HG03159 (cell line): ENCODE results near the gene COL20A1.
"Not testable (repeated sequence)": the region's sequence is repeated elsewhere in the genome, so short reads cannot be mapped to it uniquely, and the experiment has no call there.

ENCODE experiments used
- ATAC-seq: cut with Tn5 transposase; IDR thresholded peaks from one replicate; pipeline ENCODE4 v1.9.1; 2021; ENCODE audit warnings: mild to moderate bottlenecking, moderate library complexity; ENCODE audit not compliant: unreplicated experiment

COL20A1 gene

DNA sequence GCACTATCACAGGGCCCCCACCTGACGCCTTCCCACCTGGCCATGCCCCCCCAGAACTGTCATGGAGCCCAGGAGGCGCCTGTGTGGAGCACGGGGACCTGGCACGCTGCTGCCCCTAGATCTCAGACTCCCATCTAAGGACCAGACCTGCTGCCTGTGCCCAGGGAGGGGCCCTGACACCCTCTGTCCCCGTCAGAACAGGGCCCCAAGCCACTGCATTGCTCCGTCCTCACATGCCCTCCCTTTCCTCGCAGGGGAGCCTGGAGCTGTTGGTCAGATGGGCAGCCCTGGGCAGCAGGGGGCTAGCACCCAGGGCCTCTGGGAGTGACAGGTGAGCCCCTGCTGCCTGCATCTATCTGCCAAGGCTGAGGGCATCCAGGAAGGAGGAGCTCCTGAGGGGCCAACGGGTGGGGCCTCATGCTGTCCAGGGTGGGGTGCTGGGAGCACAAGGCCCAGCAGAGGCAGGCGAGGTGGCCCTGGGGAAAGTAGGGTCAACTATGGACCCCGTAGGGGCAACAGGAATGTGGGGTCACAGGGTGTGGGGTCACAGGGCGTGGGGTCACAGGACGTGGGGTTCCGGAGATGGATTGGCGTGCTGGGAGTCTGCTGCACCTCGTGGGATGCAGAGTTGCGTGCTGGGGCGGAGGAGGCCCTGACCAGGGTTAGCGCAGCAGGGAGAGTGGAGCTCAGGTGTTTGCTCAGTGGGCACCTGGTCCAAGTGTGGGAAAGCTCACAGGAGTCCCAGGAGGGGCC lies 36.5 kb downstream of the COL20A1 start:
- ATAC-seq, result no peak

DNA sequence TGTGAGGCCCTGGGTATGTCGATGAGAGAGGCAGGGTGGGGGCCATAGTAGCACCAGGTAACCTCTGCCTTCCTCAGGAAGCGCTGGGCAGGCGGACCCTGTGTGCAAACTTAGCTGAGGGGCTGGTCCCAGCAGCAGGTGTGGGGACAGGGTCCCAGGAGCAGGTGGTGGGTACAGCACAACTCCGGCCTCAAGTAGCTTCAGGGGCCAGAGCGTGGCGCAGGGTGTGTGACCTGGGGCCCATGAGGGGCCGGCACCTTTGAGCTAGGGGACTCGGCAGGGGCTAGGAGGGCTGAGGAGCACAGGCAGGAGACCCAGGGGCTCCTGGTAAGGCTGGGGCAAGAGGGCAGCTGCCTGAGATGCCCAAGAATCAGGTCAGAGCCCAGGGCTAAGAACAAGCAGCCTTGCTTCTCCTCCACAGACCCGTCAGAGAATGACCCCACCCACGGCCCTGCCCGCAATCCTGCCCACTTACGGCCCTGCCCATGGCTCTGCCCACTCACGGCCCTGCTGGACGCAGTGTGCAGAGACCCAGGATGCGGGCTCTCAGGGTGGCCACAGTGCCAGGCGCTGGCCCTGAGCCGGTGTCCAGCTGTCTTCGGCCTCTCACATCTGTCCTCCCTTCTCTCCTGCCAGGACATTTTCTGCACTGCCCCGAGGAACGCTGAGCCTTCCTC lies 37.2 kb downstream of the COL20A1 start:
- ATAC-seq, result no peak

DNA sequence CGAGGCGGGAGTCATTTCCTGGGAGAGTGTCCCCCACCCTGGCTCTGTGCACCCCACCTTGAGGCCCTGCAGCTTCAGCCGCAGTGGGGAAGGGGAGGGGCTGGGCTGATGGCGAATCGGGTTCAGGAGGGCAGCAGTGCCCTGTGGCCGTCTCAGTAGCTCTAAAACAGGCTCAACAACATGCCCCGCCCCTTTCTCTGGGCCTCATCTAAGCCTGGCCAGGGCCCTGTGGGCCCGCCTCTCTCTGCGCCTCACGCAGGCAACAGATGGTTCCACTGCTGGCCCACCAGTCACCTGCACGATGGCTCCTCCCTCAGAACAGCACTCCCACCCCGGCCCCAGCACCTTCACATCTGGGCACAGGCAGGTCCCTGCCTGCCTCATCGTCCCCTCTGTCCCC lies 38.0 kb downstream of the COL20A1 start:
- no peak for ATAC-seq

DNA sequence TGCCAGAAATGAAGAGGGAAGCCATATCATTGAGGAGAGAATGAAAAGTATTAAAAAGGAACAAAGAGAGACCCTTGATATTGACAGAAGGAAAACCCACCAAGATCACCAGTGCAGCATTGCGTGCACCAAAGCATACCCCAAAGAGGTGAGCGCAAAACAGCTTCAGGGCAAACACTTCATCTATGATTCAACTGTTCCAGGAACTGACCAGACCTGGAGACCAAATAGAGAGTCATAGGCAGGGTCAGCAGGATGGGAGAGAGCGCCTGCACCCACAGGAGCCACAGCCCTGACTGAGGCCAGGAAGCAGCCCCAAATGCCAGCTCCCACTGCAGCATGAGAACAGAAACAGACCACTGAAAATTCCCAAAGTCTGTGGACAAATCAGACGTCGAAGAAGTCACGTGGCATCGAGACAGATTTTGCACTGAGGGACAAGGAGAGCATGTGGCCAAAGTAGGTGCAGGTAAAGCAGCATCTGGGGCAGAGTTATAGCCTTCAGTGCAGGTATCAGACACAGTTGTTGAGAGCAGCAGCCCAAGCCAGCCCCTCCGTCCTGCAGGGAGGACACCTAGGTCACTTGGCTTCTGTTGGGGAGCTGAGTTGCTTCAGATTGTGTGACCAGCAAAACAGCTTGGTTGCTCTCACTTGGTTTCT lies 38.9 kb downstream of the COL20A1 start:
- ATAC-seq, result no peak

DNA sequence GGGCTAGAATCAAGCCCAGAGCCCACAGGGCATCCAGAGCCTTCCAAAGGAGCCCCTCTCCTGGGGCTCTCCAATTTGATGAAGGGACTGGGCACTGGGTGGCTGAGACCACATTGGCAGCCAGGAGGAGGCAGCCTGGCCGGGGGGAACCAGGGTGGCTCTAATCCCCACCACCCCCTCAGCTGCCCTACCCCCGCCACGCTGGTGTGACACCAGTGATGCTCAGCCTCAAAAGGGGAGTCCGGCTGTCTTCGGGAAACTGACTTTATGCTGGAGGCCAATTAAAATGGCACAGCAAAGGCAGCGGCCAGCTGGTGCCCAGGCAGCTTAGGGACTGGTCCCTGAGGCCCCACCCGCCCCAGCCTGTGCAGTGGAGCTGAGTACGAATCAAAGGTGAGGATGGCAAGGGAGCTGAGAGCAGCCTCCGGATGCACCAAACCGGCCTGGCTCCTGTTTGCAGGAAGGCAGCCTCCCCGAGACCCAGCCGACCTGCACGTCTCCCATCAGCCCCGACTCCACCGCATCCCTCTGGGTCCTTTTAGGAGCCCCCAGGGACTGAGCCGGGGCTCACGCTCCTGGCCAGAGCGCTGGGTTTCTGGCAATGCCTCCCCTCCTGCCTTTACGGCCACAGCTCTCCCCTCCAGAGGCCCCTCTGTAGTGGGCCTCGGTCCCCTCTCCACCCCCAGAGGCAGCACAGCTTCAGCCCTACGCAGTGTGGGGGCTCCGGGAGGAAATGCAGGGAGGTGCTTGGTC lies 39.7 kb downstream of the COL20A1 start:
- no peak for ATAC-seq

DNA sequence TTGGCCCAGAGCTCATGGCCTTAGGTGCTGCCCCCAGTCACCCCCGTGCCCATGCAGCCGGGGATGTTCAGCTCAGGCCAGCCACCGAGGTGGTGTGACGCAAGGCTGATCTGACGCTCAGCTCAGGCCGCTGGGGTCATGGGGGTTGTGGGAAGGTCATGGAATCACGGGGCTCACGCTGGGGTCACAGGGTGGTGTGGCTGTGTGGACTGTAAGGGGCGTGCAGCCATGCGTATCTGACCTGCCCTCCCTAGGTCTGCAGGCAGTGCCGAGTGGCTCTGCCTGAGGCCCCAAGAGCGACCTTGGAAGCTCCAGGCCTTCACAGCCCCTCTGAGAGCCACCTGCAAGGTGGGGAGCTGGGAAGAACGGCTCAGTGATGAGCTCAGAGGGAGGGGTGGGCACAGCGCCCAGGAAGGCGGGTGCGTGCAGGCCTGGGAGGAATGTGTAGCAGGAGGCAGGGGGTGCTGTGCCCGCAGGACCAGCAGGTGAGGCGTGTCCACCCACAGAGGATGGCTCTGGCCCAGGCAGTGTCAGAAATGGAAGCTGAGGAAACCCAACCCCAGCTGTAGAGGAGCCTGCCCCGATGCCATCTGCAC lies 40.4 kb downstream of the COL20A1 start:
- no peak for ATAC-seq

DNA sequence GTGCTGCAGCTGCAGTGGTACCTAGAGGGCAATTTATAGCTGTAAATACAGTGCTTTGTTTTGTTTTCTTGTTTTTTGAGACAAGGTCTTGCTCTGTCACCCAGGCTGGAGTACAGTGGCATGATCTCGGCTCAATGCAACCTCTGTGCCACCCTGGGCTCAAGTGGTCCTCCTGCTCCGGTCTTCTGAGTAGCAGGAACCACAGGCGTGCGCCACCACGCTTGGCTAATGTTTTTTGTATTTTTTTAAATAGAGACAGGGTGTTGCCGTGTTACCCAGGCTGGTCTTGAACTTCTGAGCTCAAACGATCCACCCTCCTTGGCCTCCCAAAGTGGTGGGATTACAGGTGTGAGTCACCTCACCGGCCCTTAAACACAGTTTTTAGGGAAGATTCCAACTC lies 41.4 kb downstream of the COL20A1 start:
- no peak for ATAC-seq

DNA sequence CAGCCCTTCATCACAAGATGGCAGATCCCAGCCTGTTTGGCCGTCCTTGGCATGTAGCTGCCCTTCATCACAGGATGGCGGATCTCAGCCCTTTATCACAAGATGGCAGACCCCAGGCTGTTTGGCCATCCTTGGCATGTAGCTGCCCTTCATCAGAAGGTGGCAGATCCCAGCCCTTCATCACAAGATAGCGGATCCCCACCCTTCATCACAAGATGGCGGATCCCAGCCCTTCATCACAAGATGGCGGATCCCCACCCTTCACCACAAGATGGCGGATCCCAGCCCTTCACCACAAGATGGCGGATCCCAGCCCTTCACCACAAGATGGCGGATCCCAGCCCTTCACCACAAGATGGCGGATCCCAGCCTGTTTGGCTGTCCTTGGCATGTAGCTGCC lies 42.1 kb downstream of the COL20A1 start:
- ATAC-seq, result not testable (repeated sequence)

DNA sequence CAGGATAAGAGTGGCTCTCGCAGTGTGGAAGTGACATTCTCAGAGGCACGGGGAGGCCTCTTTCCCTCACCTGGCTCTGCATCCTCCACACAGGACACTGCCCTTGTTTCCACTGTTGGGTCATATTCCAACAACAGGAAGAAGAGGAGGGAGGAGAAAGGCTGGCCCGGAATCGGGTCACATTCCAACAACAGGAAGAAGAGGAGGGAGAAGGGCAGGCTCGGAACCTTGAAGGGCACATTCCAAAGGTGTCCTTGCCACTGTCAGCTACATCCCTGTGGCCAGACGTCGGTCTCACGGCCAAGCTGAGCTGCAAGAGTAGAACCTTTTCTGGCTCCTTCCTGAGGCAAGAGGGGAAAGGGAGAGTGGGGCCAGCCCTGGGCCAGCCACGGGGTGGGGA lies 42.7 kb downstream of the COL20A1 start:
- no peak for ATAC-seq

DNA sequence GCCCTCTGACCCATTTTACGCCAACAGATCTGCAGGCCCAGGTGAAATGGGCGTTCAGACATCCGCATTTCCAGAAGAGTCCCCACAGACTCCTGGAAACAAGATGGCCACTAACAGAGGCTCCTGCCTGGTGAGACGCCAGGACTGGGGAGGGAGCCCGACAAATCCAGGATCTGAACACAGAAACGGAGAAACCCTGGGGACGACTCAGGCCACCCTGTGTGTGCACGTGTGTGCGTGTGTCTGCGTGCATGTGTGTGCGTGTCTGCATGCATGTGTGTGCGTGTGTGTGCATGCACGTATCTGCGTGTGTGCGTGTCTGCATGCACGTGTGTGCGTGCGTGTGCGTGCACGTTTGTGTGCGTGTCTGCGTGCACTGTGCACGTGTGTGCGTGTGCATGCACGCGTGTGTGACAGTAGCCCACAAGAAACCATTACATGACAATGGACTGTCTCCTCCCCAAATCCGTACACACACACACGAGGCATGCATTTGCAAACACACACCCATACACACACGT lies 43.3 kb downstream of the COL20A1 start:
- no peak for ATAC-seq

DNA sequence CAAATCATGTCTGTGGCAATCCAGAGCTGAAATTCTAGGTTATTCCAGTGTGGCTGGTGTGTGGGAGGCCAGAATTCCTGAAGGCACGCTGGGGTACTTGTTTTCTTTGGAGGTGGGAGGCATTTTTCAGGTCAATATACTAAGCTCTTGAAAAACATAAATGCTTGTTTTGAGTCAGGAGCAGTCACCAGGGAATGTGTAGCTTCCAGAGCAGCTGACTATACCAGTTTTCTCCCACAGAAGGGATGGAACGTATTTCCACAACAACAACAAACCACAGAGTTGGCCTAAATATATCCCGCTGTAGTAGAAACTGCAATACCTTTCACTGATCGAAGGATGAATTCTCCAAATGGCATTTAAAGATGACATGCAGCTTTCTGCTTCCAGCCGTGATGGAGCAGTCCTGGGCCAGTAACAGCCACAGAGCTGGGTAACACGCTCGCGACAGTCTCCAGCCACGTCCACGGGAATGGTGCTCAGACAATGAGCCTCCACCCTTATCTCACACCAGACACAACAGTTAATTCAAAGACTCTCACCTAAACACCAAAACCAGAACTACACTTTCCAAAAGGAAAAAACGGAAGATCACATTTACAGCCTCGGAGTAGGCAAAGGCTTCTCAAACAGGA lies 44.9 kb downstream of the COL20A1 start:
- ATAC-seq, result no peak

DNA sequence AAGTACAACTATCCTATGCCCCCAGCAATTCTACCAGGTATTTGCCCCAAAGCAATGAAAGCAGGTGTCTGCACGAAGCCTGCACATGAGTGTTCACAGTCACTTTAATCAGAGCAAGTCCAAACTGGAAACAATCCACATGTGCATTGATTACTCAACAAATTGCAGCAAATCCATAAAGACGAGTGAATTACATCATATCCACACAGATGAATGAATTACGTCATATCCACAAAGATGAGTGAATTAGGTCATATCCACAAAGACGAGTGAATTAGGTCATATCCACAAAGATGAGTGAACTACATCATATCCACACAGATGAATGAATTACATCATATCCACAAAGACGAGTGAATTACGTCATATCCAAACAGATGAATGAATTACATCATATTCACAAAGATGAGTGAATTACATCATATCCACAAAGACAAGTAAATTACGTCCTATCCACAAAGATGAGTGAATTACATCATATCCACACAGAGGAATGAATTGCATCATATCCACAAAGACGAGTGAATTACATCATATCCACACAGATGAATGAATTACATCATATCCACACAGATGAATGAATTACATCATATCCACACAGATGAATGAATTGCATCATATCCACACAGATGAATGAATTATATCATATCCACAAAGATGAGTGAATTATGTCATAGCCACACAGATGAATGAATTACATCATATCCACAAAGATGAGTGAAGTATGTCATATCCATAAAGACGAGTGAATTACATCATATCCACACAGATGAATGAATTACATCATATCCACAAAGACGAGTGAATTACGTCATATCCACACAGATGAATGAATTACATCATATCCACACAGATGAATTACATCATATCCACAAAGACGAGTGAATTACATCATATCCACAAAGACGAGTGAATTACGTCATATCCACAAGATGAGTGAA lies 46.4 kb downstream of the COL20A1 start:
- not testable (repeated sequence) for ATAC-seq

DNA sequence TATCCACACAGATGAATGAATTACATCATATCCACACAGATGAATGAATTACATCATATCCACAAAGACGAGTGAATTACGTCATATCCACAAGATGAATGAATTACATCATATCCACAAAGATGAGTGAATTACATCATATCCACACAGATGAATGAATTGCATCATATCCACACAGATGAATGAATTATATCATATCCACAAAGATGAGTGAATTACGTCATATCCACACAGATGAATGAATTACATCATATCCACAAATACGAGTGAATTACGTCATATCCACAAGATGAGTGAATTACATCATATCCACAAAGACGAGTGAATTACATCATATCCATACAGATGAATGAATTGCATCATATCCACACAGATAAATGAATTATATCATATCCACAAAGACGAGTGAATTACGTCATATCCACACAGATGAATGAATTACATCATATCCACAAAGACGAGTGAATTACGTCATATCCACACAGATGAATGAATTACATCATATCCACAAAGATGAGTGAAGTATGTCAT lies 47.2 kb downstream of the COL20A1 start:
- ATAC-seq, result not testable (repeated sequence)

DNA sequence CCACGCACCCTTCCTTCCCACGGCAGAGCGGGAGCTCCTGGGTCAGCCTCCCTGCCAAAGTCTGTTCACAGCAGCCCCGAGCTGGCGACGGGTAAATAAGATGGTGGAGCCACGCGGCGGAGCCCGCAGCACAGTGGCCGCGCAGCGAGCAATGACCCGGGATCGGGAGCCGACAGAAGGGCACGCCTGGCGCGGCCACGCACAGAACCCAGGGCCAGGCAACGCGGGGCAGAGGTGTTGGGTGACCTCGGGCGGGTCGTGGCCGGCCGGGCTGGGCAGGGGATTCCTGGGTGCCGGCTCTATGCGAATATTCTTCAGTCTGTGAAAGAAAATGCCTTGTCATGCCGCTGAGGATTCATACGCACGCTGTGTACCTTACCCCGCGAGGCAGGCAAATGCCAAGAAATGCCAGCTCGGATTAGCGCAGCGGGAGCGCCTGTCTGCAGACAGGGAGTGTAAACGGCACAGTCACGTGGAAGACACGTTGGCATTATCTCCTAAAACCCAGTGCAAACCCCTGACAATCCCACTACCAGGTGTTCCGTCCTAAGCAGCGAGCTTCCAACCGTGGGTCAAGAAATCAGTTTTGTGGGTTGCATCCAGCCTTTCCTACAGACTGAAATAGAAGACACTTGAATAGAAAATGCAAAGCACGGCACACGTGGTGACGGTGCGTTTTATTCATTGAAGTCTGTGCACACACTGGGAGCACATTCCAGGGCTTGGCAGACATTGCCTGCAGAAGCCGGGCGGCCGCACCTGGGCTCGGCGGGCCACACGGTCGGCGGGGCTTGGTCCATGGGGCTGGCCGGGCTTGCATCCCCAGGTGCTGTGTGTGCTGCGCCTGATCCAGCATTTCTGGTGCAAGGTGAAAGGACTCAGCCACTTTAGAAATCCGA lies 49.8 kb downstream of the COL20A1 start:
- no peak for ATAC-seq

DNA sequence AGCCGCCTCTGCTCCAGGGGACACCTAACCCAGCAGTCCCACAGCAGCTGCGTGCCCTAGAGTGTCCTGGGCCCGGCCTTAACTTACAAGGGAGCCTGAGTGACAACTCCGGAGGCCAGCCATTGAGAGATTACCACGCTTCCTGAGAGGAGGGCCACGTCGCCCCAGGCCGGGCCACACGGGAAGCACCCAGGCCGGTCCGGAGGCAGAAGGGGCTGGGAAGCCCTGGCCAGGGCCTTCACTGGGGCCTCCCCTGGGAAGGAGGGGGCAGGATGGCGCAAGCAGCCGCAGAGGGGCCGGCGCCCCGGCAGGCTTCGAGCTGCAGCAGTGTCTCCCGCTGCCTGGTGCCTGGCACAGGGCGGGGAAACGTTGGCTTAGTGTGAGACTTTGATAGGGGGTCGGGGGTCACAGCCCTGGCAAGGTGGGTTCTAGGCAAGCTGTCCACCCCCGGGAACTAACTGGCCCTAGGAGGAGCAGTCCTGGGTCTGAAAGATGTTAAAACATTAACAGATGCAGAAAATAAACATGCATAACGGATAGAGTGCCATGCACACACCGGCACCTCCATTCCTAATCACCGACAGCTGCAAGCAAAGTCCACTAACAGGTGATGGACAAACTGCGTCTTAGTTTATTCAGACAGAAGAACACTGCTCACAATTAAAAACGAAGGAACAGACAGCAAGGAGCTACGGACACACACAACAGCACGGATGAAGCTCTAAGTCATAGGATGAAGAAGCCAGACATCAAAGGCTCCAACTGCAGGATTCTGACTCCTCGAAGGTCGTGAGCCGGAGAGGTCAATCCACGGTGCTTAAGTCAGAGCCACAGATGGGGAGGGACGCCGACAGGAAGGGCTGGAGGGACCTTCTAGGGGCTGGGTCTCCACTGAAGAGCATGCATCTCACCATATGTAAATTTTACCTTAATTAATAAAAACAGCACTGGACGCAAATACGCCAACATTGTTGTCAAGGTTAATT lies 50.8 kb downstream of the COL20A1 start:
- ATAC-seq, result no peak

DNA sequence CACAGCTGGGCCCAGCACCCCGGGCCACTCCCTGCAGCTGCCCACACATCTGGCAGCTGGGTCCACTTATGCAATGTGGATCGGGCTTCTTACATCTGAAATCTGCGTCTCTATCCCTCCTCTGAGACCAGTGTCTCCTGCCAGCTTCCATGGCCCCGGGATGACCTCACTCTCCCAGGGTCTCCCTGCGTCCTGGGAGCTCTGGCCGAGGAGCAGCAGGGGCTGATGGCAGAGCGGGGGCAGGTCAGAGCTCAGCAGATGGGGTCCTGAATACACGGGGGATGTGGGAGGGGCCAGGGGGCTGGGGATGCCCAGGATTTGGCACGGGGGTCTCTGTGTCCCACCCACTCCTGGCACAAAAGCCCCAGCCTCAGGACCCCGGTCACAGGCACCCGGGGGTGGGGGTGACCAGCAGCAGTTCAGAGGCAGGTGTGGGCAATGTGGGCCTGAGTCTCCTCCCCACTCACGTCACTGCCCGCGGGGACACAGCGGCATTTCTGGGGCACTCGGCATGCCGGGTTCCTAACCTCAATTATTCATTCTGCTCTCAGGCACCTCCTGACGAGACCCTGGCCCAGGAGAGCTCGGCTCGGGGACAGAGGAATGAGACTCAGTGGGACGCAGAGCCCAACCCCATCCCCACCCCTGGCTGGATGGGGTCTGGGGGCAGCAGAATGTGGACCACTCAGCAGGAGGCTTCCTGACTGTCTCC lies 51.8 kb downstream of the COL20A1 start:
- ATAC-seq, result no peak
